Measurements from ENCODE around the gene IGLL5.

The IGLL5 gene

GRCh38 chr22:22887621-22888503, at the start of gene IGLL5:
Gene IGLL5, plus strand, starts transcription at chr22:22887816. Its CDS starts 238 bp downstream, at chr22:22888054.
- Histone ChIP-seq H3K27ac (no peak within 1 kb of the TSS), H3K4me3 (no peak within 1 kb of the TSS)

- H3K4me3 ChIP-seq, result no peak overlapping the region
- no peak overlapping the region for H3K27ac ChIP-seq
These were observed 49.3 kb upstream of the IGLL5 start for GRCh38 chr22:22838148-22838786.

GRCh38 chr22:22839570-22840314, 47.9 kb upstream of the IGLL5 start:
- Histone ChIP-seq H3K27ac (no peak overlapping the region), H3K4me3 (no peak overlapping the region)

GRCh38 chr22:22840780-22841179, 46.8 kb upstream of the IGLL5 start:
- no peak overlapping the region for H3K27ac ChIP-seq
- no peak overlapping the region for H3K4me3 ChIP-seq

GRCh38 chr22:22841598-22841997, 46.0 kb upstream of the IGLL5 start:
- Histone ChIP-seq H3K27ac (no peak overlapping the region), H3K4me3 (no peak overlapping the region)

- Histone ChIP-seq H3K27ac (no peak overlapping the region), H3K4me3 (no peak overlapping the region)
These were observed 45.5 kb upstream of the IGLL5 start for GRCh38 chr22:22842085-22842484.

GRCh38 chr22:22843848-22844247, 43.8 kb upstream of the IGLL5 start:
- Histone ChIP-seq H3K4me3 (no peak overlapping the region), H3K27ac (no peak overlapping the region)

GRCh38 chr22:22847241-22847640, 40.4 kb upstream of the IGLL5 start:
- H3K27ac ChIP-seq, result no peak overlapping the region
- H3K4me3 ChIP-seq, result no peak overlapping the region

GRCh38 chr22:22848364-22848866, 39.2 kb upstream of the IGLL5 start:
- H3K27ac ChIP-seq, result no peak overlapping the region

GRCh38 chr22:22849640-22850610, 37.7 kb upstream of the IGLL5 start:
- H3K27ac ChIP-seq, result no peak overlapping the region

More at GRCh38 chr22:22848364-22848866, 39.2 kb upstream of the IGLL5 start:
- no peak overlapping the region for H3K4me3 ChIP-seq

GRCh38 chr22:22851969-22852368, 35.6 kb upstream of the IGLL5 start:
- Histone ChIP-seq H3K27ac (no peak overlapping the region), H3K4me3 (no peak overlapping the region)

More at GRCh38 chr22:22849640-22850610, 37.7 kb upstream of the IGLL5 start:
- H3K4me3 ChIP-seq, result no peak overlapping the region

- no peak overlapping the region for H3K4me3 ChIP-seq
These were observed 33.9 kb upstream of the IGLL5 start for GRCh38 chr22:22853713-22854112.

GRCh38 chr22:22854466-22854865, 33.1 kb upstream of the IGLL5 start:
- H3K4me3 ChIP-seq, result no peak overlapping the region
- H3K27ac ChIP-seq, result no peak overlapping the region

More at GRCh38 chr22:22853713-22854112, 33.9 kb upstream of the IGLL5 start:
- H3K27ac ChIP-seq, result no peak overlapping the region

- H3K27ac ChIP-seq, result no peak overlapping the region
- H3K4me3 ChIP-seq, result no peak overlapping the region
These were observed 32.5 kb upstream of the IGLL5 start for GRCh38 chr22:22855085-22855484.

- Histone ChIP-seq H3K27ac (no peak overlapping the region), H3K4me3 (no peak overlapping the region)
These were observed 31.9 kb upstream of the IGLL5 start for GRCh38 chr22:22855617-22856308.

GRCh38 chr22:22856364-22856763, 31.3 kb upstream of the IGLL5 start:
- Histone ChIP-seq H3K27ac (no peak overlapping the region), H3K4me3 (no peak overlapping the region)

- Histone ChIP-seq H3K4me3 (no peak overlapping the region), H3K27ac (no peak overlapping the region)
These were observed 30.6 kb upstream of the IGLL5 start for GRCh38 chr22:22856885-22857606.
